ENCODE results near the gene RPL7L1.

DNA sequence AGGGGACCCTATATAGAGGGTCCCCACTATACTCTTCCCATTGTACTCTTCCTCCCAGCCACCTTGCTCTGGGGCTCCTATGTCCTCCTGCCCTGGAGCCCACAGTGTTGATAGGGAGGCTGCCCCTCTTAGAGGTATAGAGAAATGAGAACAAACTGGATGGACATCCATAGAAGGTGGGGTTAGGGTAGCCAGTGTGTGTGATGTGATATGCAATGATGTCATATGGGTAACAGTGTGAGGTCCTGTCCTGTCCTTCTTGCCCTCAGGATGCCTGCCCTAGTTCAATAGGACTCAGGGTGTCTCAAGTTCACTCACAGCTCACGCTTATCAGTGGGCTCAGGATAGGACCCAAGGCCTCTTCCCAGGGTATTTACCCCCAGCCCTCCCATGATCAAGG, 36.9 kb downstream of the RPL7L1 start:
- TF ChIP-seq SIN3A (IDR thresholded peaks at IDR 0.05; ENCODE audit: borderline replicate concordance, insufficient read depth, low read length), result no peak
- no peak for TF ChIP-seq REST (IDR thresholded peaks at IDR 0.05; ENCODE audit: insufficient read depth in 1 of 2, low read depth in 2 of 2, low read length in 2 of 2)

Measured in PFSK-1 (cell line).